ENCODE results near the gene COQ2.
"Not testable (repeated sequence)": the region's sequence is repeated elsewhere in the genome, so short reads cannot be mapped to it uniquely, and the experiment has no call there.

The COQ2 gene

DNA sequence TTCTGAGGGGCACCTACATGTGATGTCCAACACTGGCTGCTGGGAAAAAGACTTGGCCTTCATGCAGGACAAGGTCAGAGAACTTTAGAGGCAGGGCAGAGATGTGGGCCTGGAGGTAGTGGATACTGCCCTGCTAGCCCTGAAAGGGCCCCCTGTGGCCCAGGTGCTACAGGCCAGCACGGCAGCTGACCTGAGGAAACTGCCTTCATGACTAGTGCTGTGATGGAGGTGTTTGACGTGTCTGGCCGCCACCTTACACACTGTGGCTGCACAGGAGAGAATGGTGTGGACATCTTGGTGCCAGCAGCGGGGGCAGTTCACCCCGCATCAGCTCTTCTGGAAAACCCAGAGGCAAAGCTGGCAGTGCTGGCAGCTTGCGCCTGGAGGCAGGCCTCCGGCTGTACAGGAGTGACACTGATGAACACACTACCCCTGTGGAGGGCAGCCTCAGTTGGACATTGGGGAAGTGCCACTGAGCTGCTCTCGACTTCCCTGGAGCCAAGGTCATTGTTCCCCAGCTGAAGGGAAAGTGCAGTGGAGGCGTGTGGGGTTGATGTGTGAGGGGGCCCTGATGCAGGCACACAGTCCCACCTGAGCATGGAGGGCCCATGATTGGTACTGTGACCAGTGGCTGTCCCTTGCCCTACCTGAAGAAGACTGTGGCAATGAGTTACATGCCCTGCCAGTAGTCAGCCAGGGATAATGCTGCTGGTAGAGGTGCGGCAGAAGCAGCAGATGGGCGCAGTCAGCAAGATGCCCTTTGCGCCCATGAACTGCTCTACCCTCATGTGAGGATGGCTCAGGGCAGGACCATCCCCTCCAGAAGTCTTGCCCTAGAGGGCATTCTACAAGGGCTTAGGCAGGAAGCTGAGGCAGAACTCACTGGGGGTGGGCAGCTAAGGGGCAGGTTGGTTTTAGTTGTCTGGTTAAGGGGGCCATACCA is 36.9 kb downstream of the COQ2 start:
- no peak for DNase-seq

DNA sequence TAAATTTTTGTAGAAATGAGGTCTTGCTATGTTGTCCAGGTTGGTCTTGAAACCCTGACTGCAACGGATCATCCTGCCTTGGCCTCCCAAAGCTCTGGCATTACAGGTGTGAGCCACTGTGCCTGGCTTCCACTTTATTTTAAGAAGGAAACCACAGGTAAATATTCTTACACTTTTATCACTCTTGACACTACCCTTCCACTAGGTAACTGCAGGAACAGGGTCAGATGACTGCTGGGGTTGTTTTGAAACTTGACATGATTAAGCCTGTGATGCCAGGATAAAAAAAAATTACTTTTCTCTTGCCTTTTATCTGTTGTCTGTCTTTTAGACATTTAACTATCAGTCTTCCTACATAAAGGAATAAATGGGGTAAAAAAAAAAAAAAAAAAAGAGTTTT is 43.5 kb downstream of the COQ2 start:
- DNase-seq = no peak

DNA sequence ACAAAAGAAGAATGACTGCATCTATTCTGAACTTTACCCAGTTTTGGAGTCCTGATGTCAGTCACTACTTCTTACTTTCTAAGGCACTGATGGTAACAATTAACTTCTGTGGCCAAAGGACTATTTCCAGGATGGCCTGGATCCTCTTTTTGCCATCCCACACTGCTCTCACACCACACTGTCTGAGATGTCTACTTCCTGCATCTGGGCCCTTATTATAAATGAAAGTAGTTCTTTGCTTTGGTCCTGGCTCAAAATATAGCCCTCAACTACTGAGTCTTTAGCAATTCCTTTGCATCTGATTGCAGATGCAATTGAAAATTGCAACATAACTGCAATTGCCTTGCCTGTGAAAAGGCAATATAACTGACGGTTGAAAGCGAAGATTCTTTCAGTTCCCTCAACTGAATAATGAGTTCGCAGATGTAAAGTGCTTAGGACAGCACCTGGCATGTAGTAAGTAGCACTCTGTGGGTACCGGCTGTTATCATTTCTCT is 44.2 kb downstream of the COQ2 start:
- DNase-seq = no peak

DNA sequence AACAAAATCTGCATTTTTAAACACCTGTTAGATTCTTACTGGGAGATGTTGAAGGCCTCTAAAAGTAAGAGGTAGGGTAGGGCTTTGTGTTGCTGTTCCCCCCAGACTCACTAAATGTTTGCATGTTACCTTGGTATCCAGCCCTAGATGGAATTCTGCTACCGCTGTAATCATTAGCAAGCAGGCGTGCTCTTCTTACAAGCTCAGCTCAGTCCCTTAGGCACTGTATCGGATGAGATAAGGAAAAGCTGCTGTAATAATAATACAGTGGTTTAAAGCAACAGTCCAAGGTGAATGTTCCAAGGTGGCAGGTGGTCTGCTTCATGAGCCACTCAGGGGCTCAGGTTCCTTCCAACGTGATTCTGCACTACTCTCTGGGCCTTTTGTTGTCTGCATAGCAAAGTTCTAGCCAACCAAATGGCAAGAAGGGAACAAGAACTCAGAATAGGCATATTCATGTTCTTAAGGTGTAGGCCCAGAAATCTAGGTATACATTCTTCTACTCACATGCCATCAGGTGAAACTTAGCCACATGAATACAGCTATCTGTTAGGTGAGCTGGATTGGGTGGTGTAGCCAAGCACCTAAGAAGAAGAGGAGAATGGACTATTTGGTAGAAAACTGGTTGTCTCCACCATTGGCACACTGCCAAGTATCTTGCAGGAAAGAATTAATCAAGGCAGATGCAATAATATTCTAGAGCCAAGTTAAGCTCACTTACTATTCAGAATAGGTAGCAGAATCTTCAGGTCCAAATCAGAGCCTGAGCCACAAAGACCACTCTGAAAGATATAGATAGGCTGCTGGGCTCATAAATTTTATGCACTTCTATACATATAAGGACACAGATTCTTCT is 46.0 kb downstream of the COQ2 start:
- DNase-seq = no peak

DNA sequence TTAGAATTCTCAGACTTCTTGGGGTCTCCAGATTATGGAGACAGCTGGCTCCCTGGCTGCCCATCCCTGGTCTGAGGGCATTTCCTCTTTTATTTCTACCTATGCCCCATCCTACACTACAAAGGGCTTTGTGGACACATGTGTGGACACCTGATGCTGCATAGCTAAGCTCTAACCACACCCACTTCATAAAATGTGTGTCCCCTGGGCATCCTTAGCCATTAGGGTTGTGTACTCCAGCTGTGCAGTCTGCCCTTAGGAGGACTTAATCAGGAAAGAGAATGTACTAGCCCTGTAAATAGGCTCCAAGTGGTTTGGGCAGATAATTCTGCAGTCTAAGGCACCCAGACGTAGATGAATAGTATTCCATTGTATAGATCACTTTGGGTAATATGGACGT is 47.0 kb downstream of the COQ2 start:
- DNase-seq = no peak

DNA sequence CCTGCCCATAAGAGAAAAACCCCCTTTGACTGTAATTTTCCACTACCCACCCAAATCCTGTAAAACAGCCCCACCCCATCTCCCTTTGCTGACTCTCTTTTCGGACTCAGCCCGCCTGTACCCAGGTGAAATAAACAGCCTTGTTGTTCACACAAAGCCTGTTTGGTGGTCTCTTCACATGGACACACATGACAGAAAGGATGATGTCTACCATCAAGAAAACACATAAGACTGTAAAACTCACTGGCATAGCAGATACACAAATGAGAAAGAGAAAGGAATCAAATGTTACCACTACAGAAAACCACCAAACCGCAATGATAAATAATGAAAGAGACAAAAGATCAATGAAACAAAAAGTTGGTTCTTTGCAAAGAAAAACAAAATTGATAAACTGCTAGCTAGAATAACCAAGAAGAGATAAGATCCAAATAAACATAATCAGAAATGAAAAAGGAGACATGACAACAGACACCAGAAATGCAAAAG is 48.9 kb downstream of the COQ2 start:
- not testable (repeated sequence) for DNase-seq

DNA sequence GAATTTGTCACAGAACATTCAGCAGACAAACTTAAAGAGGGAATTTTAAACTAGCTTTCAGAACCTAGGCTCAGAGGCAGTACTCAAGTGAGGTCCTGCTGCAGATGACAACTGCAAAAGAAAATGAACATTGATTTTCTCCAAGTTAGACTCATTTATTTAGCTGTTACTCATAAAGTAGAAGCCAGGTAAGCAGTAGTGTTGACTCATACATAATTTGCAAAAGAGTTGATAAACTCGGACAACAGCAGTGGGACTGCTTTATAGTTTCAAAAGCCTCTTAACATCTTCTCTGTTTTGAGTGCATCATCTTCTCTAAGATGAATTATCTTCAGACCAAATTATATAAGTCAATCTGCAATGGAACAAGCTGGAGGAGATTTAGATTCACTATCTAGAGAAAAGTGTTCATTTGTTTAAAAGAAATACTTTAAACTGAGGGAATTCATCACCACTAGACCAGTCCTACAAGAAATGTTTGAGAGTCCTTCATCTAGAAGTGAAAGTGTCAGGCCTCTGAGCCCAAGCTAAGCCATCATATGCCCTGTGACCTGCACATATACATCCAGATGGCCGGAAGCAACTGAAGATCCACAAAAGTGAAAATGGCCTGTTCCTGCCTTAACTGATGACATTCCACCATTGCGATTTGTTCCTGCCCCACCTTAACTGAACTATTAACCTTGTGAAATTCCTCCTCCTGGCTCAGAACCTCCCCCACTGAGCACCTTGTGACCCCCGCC is 49.5 kb downstream of the COQ2 start:
- DNase-seq = no peak

DNA sequence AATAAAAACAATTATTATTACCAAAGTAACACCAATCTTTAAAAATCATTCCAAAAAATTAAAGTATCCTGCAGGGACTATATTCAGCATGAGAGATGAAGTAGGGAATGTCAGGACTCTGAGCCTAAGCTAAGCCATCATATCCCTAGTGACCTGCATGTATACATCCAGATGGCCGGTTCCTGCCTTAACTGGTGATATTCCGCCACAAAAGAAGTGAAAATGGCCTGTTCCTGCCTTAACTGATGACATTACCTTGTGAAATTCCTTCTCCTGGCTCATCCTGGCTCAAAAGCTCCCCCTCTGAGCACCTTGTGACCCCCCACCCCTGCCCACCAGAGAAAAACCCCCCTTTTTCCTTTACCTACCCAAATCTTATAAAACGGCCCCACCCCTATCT is 50.2 kb downstream of the COQ2 start:
- DNase-seq = not testable (repeated sequence)

DNA sequence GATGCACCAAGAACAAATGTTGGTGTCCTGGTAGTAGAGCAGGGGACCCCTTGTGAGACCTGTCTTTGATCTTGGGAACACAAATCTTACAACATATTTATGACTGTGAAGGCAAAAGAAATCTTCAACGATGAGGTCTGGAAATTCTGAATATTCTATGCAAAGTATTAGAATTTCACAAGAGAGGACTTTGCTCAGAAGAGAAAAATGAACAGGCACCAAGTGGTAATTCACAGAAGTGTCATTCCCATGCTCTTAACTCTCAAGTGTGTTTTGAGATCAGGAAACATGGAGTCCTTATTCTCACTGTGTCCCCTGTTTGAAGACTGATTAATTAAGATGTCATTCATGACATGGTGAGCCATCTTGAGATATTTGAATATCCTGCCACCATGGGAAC is 52.5 kb downstream of the COQ2 start:
- no peak for DNase-seq

DNA sequence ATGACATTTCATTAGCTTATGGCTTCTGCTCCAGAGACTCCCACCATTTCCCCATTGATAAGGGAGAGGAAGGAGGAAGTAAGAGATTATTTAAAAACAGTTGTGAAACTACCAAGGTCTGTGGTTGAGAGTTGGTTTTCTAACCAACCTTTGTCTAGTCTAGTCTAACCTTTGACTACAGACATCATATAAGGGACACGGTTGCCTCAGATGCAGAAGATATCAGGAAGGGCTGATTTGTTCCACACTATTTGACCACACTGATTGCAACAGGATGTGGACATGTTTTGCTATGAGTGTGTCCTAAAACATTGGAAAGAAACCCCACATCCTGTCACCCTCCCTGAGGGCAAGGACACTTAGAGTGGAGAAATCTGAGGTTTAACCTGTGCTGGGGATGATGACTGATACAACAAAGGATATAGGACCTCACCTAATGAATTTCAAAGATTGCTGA is 53.0 kb downstream of the COQ2 start:
- DNase-seq = no peak

DNA sequence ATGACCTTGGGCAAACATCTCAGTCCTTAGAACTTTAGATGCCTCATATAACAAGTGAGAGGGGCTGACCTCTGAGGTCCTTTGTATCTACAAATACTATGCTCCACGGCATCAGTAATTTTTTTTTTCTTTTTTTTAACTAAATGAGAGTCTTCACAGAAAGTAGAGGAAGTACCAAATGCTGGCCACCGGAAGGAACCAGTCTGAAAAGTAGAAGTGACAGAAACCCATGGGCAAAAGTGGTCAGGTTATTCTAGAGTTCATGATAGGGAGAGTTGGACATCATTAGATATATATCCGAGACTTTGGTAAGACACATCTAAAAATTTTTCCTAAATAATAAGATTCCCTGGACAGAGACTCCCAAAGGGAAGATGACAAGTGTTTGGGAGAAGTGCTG is 53.7 kb downstream of the COQ2 start:
- DNase-seq = no peak

DNA sequence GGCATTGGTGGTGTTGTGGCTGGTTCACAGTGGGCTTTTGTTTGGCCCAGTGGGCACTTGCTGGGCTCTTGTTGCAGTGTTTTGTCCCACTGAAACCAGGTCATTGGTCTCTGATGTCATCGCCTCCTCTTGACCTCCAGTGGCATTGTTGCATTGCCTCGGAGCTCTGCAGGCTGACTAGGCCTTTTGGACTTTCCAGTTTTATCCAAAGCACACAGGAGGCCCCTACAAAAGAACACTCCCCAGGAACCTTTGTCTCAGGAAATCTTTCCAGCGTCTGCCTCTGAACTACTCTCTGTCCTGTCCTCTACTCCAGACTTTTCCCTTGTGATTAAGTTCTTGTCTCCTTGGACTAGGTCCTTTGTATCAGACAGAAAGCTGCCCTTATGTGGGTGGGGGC is 54.8 kb downstream of the COQ2 start:
- no peak for DNase-seq

DNA sequence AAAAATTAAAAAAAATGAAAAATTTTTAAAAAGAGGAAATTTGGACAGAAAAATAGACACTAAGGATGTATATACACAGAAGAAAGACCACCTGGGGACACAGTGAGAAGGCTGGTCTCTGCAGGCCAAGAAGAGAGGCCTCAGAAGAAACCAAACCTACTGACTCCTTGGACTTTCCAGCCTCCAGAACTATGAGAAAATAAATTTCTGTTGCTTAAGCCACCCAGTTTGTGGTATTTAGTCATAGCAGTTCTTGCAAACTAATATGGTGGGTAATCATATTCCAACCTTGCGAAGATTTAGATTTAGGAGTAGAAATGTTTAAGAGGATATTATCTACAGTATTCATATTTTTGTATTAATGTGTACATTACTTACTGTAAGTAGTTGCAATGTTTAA is 56.4 kb downstream of the COQ2 start:
- DNase-seq = no peak

DNA sequence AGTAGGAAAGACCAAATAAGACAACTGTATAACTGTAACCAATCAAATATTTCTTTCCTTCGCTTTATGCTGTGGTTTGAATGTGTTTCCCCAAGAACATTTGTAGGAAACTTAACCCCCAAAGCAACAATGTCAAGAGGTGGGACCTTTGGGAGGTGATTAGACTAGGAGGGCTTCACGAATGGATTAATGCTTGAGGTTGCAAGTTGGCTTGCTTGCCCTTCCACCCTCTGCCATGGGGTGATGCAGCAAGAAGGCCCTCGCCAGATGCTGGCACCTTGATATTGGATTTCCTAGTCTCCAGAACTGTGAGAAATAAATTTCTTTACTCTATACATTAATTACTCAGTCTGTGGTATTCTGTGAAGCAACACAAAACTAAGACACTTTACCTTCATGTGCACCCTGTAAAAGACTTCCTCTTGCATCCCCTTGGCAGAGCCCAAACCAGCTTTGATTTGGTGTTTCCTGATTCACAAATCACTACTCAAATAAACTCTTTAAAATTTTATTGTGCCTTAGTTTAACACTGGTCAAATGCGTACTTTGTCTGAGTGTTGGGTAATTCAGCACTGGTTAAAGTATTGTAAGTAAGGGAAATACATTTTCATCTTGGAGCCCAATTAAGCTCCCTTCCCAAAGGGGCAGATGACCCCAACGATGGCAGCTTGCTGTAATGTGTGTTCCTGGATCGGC is 59.9 kb downstream of the COQ2 start:
- DNase-seq = no peak

DNA sequence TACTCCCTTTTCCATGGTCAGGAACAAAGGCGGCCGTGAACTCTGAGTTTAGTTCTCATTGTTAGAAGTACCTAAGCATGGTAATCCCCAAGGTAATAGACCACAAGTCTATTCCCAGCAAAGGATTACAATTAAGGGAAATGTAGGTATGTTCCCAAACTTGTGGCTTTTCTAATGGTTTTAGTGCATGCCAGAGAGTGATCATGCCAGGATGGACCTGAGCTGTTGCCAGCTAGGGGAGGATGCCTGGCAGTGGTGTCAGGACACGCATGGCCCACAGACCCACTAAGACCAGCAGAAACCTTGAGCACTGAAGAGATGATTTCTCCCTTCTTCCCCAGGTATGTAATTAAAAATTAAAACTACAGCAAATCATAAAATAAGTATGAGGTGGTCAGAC is 60.8 kb downstream of the COQ2 start:
- no peak for DNase-seq

DNA sequence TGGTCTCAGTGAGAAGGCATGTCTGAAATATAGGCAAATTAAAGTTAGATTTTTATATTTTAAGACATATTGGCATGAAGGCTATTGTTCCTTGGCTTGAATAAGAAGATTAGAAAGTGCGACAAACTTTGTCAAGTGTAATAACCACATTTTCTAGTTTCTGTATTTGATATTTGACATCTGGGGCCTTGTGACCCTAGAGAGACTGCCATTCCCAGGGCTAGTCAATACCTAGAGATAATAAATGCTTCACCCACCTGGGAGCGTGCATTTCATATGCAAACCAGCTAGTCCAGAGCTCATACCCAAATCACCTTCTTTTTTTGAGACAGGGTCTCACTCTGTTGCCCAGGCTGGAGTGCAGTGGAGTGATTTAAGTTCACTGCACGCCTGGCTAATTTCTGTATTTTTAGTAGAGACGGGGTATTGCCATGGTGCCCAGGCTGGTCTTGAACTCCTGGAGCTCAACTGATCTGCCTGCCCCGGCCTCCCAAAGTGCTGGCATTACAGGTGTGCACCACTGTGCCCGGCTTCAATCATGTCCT is 62.6 kb downstream of the COQ2 start:
- no peak for DNase-seq

DNA sequence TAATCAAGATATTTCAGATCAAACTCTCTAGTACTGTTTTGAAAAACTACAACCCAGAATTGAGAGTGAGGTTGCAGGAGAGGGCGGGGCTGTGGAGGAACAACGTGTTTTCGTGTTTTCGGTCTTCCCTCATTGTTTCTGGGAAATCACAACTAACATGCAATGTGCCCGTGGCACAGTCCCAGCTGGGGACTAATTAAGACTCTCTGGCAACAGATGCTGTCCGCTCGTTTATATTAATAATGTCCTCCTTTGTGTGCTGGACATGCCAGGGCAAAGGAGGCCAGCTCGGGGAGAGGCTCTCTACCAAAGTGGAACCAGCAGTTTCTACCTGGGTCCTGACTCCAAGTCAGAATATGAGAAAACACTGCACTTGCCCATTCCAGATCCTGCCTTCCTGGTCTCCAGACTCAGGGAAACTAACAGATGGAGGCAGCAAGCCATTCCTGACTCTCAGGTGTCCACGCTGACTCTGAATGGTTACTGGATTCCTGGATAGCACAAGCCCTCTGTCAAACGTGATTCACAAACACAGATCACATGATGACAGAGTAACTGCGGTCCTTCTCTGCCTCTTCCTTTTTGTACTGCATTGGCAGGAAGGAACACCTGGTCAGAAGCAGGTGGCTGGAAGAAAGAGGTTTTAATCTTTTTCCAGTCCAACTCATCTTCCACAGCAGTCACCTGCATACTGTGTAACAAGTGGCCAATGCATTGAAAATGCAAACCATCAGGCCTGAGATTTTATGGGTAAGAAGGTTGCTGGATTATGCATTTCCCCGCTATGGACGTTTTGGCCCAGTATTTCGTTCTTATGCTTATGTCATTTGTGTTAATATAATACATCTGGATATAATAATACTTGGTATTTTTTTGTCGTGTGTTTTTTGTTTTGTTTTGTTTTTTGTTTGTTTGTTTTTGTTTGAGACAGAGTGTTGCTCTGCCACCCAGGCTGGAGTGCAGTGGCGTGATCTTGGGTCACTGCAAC is 65.0 kb downstream of the COQ2 start:
- peak; percentile 80 for DNase-seq

DNA sequence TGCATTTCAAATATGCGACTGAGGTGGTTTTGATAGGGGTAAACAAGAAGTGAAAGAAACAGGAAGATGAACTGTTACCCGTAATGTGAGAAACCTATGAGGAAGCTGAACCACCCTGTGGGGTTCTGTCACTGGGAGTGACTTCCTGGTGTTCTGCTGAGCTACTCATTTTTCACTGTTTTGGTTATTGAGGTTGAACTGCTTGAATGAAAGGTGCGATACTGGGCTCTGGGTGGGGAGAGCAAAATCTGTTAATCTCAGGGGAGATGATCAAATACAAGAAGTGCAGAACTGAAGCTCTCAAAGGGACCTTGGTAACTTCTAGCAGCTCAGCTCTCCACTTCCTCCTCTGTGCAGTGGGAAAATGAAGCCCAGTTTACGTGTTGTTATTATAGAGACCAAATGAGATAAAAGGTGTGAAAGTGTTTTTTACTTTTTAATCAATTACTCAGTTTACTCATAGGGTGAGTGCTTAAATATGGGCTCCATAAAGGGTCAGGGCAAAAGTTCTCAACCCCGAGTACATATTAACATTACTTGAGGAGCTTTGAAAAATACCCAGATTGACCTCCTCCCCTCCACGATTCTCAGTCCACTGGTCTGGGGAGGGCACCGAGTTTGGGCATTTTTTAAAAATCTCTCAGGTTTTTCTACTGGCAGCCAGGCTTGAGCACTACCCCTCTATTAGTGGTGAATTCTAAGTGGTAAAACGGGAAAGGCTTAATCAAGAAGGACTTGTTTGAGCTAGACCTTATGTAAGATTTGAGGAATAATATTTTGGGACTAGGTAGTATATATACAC is 66.7 kb downstream of the COQ2 start:
- peak; percentile 59 for DNase-seq

DNA sequence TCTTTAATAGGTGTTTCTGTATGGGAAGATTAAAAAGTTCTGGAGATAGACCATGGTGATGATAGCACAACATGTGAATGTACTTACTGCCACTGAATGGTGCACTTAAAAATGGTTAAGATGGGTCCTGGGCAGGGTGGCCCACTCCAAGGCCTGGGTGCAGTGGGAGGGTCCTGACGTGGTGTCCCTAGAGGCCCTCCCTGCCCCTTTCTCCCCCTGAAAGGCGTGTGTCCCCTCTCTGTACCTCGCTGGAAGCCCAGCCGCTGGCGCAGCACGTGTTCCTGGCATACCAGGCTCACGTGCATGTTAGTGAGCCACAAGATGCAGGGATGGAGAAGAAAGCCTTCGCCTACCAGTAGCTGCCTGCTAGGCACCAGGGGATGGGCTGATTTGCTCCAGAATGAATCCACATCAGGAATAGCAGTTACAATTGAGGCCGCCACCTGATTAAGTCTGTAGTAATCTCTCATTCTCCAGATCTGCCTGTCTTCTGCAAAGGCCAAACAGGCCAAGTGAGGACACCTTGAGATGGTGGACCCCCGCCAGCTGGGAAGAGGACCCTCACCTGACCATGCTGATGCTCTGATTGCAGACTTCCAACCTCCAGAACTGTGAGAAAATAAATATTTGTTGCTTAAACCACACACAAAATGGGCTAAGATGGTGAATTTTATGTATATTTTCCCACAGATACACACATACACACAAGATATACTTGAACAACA is 67.5 kb downstream of the COQ2 start:
- DNase-seq = no peak

All from stimulated activated CD8-positive, alpha-beta memory T cell treated with anti-CD3 and anti-CD28 coated beads, Interleukin-4, amount 100 ng/mL, for 48 hours (primary cell).